ENCODE measurements around the gene MEIOSIN.
"Not testable (repeated sequence)": the region's sequence is repeated elsewhere in the genome, so short reads cannot be mapped to it uniquely, and the experiment has no call there.

MEIOSIN gene

DNA sequence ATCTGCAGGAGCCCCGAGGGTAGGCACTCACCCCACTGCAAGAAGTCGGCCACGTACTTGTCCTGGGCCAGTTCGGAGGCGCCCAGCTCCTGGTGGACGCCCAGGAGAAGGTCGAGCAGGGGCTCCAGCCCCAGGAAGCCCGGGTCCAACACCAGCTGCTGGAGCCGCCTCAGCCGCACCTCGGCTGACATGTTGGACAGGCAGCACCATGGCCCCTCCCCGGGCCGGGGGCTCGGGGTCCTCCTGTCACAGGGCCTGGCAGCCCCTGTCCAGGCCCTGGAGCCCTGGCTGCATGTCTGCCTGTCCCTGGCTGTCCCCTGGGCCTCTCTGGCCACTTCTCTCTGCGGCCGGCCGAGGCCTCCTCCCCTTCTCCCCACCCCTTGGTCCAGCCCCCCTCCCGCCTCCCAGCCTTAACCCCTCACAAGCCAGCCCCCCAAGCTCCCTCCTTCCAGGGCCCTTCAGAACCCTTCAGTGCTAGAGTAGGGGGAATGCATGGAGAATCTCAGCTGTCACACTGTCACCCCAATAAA, 49.0 kb downstream of the MEIOSIN start, which contains the start of gene DMPK:
Gene DMPK (minus strand): TSS at position 329 of the 530 bp plus-strand sequence. CDS start 138 bp downstream, at position 191.
- no peak for DNase-seq

DNA sequence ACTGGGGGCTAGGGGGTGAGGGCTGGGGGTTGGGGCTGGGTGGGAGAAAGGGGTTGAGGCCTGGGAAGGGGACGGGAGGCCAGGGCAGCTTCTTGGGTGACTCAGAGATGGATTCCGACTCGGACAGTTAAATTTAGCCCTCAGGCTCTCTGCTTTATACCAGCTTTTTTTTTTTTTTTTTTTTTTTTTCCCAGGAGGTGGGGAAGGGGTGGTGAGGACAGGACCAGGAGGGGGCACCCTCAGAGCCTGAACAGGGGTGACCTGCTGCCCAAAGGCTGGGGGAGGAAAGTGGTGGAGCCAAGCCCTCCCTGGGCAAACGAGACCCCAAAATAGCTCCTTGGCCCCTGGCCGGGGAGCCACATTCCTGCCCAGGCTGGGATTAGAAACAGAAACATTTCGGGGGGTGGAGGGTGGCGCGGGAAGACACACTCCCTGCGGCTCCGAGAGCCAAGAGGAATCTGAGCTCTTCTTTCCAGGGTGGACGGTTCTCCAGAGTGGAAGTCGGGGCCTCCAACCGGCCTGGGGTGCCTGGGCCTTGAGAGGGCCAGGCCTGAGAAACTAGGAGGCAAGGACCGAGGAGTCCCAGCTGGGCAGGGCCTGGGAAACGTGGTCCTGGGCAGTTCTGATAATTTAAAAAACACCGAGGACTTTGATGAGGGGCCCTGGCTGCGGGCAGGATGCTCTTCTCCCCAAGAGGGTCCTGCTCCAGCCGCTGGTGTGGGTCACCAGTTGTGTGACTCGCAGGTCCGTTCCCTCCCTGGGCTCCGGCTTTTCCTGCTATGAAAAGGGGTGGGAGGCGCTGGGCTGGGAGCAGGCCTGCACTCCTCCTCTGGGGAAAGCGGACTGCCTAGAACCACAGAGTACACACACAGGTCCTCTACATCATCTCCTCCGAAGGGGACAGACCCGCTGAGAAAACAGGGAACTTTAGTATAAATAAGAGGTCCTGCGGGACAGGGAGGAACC, 49.9 kb downstream of the MEIOSIN start:
- DNase-seq = no peak

DNA sequence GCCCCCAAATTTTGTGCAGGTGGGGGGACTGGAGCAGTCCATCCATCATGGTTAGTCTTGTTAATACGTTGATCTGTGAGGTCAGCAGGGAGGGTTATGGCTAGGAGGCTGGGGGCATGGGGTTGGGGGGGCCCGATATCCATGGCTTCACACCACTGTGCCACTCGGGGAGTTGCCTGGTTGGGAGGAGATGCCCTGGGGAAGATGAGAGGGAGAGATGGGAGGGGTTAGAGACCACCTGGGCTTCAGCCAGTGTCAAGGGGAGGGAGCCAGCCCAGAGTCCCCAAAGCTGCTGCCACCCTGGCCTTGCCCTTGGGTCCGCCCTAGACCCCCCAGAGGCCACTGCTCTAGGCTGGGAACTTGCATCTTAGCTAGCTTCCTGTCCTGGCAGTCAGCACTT, 50.9 kb downstream of the MEIOSIN start:
- DNase-seq = no peak

DNA sequence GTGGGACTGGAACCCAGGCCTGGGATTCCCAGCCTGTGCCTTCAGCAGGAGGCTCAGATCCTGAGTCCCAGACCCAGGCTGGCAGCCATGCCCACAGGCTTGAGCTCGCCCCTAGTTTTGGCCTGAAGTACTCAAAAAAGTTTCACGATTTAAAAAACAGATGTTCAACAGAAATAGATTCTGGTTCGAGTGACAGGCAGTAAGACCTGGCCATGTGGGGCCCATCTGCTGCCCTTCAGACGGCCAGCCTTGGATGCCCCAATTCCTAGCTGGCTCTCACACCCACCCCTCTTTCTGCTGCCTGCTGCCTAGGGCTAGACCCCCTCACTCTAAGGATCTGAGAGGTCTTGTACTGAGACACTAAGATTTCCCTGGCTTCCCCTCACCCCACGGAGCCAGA, 51.9 kb downstream of the MEIOSIN start:
- DNase-seq = no peak

DNA sequence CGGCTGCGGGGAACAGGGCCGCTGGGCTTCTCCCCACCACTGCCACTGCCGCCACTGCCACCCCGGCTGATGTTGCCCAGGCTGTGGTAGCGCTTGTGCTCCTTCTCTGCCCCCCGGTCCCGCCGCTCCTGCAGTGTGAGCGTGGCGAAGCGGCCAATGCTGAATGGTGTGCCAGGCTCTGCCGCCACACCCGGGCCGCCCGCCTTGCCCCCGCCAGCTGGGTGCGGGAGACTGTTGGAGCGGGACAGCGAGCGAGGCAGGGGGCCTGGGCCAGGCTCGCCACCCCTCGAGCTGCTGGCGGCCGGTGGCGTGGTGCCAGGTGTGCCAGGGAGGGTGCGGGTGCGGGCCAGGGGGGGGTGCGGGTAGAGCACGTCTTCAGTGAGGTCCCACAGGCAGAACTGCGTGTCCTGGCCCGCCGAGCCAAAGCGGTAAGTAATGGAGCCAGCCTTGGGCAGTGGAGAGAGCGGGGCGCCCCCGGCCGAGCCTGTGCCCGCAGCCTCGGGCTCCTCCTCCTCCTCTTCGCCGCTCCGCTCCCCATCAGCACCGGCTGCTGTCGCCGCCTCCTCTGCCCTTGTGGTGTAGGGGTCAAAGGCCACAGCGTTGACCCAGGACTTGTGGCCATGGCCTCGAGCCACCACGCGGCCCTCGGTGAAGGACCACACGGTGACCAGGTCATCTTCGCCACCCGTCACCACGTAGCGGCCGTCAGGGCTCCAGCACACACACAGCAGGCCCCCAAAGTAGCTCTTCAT, 52.7 kb downstream of the MEIOSIN start:
- no peak for DNase-seq

DNA sequence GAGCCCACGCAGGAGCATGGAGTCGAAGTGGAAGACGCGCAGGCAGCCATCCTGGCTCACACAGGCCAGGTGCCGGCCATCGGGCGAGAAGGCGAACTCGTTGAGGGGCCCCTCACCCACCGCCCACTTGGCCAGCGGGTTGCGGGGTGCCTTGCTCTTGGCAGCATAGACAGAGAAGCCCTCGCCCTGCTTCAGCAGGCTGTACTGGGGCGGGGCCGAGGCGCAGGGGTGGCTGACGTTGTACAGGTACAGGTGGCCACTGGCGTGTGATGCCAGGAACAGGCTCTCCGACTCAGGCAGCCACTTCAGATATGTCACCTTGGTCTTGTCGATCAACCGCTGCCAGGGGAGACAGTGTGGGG, 53.3 kb downstream of the MEIOSIN start:
- DNase-seq = no peak

DNA sequence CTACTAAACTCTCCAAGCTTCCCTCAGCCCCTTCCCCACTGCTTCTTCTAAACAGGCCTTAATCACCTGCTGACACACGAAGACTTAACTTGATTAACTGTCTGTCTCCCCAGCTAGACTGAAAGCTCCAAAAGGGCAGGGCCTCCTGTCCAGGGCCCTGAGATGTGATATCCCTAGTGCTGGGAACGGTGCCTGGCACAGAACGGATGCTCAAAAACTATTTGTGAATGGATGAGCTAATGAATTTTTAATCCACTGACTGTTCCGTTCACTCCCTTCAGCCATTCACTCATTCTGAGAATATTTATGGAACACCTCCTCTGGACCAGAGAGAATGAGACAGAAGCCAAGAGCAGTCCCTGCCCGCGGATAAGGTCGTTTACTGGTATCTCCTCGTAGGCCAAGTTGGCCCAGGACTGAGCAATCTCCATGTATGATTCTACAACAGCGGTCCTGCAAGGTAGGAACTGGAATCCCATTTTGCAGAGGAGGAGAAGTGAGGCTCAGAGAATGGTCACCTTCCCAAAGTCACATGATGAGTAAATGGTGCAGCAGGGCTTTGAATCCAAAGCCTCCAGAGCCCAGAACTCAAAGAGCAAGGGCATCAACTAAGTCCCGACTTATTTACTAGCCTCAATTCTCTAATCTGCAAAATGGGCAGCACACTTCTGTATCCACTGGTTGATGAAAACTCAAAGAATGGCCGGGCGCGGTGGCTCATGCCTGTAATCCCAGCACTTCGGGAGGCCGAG, 56.0 kb downstream of the MEIOSIN start:
- DNase-seq = no peak

DNA sequence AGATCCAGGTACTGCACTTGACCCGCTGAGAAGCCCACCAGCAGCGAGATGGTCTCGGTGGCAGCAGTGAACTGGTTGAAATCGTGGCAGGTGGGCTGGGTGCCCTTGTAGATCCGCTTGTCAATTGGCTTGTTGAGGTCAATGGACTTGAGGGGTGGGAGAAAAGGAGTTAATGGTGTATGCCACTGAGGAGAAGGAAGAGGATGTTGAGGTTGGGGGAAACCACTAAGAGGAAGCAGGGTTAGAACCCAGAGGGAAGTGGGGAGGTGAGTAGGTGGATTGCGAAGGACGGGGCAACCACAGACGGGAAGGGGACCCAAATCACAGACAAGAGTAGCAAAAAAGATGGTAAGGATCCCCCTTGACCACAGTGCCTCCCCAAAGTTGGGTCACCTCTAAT, 57.7 kb downstream of the MEIOSIN start:
- no peak for DNase-seq

DNA sequence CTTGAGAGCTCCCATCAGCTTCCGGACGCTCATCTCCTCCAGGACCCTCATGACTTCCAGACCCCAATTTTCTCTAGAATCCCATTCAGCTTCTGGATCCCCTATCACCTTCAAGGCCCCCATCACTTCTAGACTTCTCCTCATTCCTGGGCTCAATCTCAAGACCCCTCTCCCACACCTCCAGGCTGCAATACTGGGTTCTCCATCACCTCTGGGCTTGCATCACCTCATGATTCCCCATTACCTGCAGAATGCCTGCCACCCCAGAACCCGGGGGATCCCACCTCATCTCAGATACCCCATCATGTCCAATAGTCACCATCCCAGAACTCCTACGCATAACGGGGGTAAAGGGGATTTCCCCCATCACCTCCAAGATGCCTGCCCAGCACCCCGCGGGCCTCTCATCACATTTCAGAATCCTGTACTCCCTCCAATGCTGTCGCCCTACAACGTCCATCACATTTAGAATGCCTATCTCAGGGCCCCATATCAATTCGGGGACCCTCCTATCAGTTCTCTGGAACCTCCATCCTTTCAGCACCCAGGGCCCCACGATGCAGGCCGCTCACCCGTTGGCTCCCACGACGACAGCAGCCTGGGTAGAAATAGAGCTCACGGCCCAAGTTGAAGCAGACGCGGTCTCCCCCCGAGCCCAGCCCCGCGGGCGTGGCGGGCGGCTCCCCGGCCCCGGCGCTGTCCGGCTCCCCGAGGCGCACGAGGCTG, 58.7 kb downstream of the MEIOSIN start:
- DNase-seq = no peak

DNA sequence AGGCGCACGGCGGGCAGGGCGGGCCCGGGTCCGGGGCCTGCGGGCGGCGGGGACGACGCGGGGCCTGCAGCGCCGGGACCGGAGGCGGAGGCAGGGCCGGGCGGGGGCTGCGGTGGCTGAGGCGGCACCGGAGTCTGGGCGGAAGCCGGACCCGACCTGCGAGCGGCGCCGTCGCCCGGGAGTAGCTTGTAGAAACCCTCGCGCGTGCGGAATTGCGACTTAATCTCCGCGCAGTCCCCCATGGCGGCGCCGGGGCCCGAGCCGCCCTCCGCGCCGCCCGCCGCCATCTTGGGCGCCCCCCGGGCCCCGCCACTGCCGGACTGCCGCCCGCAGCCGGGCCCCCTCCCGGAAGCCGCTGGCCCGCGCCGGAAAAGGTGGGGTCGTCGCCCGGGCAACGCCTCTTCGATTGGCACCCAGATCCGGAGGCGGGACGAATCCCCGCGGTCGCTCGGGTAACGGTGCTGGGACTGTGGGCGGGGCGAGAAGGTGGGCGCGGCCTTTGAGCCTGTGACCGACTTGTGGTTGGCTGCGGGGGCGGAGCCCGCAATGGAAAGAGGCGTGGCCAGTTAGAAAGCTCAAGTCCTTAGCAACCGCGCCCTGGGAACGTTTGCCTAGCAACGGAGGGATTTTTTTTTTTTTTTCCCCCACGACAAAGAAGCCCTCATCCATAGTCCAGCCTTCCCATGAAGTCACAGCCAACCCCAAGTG, 59.4 kb downstream of the MEIOSIN start, which contains the start of gene DMWD:
Gene DMWD (minus strand): TSS at position 376 of the 708 bp plus-strand sequence. CDS start 89 bp downstream, at position 287.
- peak; percentile 100 for DNase-seq

DNA sequence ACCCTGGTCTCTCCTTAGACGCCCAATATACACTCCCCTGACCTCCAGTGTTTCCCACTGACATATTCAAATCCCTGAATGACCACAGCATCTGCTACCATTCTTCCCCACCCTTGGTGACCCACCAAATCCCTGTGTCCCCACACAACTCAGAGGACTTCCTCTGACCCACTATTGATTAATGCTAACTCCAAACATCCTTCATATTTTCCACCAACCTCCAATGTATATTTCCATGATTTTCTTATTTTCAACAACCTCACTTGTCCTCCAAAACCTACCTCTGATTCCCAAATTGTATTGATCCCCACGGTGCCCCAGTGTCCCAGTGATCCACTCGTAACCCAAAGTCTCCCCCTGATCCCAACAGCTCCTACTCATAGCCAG, 59.9 kb downstream of the MEIOSIN start:
- no peak for DNase-seq

DNA sequence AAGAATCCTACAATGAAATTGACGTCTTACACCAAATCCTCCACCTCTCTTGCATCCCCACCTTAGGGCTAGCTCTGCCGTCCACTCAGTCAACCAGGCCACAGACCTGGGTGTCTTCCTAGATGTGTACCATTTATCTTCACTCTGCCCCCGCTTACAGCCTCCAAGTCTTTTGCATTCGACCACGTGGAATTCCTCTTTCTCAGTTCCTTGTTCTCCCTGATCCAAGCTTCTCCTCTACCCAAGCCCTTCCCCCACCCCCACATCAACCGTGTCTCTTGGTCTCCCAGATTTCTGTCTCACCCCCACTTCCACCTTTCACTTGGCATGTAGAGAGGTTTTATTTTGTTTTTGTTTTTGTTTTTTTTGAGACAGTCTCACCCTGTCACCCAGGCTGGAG, 60.6 kb downstream of the MEIOSIN start:
- DNase-seq = no peak

DNA sequence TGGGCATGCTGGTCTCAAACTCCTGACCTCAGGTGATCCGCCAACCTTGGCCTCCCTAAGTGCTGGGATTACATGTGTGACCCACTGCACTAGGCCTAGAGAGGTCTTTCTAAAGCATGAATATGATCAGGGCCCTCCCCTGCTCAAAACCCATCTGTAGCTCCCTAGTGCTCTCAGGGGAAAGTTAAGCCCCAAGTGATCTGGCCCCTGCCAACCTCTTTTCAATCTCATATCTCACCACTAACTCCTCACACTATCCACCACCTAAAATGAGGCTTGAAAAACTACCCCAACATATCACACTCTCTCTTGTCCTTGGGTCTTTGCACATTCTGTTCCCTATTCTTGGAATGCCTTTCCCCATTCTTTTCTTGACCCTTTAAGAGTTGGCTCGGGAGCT, 61.4 kb downstream of the MEIOSIN start:
- no peak for DNase-seq

DNA sequence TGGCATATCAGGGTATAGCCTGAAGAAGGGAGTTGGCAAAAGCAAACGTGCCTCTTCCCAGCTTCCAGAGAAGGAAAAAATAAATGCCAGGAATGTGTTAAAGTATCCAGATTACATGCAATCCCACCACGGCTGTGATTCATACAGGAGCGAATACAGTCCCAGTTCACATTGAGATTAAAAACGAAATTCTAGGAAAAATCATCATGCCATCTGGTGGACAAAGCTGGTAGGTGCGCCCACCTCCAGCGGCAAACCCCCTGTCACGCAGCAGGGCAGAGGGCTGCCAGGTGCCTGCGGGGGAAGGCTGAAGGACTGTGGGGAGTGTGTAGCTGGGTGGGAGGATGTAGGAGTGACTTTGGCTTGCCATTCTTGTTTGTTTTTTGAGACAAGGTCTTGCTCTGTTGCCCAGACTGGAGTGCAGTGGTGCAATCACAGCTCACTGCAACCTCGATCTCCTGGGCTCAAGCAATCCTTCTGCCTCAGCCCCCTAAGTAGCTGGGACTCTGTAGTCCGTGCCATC, 65.8 kb downstream of the MEIOSIN start:
- DNase-seq = peak; percentile 65

DNA sequence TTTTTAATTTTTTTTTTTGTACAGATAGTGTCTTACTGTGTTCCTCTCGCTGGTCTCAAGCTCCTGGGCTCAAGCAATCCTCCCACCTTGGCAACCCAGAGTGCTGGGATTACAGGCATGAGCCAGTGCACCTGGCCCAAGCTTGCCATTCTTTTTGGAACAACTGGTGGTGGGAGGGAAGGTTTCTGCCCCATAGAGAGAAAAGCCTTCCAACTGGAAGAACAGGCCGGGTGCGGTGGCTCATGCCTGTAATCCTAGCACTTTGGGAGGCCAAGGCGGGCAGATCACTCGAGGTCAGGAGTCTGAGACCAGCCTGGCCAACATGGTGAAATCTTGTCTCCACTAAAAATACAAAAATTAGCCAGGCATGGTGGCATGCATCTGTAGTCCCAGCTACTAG, 66.3 kb downstream of the MEIOSIN start:
- not testable (repeated sequence) for DNase-seq

DNA sequence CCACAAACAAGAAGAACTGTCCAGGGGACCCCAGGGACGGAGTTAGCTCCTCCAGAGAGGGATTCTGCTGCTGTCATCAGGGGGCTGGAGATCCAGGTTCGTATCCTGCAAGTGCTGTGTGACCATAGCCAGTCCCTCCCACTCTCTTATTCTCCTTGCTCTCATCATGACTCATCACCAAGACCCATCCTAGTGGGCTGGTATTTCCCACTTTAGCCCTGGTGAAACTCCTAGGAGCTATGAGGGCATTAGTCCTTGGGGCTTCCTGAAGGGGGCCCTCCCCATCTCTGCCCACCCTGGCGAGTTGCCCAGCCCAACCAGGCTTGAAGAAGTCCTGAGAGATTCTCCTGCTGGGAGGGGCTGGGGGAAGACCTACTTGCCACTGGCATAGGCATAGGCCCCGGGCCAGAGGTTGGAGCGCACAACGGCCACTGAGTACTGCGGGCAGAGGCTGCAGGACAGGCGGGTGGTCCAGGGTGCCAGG, 66.9 kb downstream of the MEIOSIN start:
- no peak for DNase-seq

DNA sequence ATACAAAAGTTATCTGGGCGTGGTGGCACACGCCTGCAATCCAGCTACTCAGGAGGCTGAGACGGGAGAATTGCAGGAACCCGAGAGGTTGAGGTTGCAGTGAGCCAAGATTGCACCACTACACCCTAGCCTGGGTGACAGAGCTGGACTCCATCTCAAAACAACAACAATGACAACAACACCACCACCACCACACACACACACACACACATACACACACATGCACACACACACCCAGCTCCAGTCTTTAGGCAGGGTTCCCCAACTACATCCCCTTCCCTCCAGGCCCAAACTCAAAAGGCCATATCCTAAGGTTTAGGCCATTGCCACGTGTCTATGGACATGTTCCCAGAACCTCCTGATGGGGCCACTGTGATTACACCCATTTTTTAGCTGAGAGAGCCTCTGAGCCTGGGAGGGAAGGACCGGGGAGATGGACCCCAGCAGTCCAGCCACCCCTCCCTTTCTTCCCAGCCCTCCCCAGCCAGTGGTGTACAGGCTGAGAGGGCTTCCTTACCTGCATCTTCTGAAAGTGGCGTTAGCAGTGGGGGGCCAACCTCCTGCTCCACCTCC, 68.5 kb downstream of the MEIOSIN start:
- no peak for DNase-seq

DNA sequence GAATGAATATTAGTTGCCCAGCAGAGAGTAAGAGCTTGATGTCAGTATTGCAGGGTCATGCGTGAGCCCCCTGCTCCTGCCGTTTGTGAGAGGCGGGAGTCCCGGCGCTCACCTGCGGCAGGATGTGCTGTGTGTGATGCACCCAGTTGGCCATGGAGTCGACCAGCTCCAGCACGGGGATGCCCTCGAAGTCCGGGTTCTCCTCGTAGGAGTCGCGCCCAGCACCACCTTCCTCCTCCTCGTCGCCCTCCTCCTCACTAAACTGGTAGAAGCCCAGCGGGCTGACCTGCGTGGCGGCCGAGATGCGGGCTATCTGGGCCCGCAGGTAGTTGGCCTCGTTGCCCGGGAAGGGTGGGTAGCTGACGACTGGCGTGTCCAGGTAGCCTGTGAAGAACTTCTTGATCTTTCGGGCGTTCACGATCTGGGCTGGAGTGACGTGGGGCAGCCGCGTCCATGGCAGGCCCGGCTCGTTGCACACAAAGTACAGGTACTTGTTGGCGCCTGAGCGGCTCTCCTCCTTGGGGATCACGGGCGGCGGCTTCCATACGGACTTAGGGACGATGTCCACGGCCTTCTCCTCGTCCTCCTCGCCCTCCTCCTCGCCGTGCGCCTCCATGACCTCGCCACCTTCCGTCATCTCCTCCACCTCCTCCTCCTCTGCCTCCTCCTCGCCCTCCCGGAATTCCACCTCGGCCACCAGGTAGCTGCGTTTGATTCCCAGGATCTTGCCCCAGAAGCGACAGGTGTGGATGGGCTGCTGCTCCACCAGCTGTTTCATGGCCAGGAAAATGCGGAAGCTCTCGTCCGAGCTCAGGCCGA, 71.1 kb downstream of the MEIOSIN start:
- no peak for DNase-seq

DNA sequence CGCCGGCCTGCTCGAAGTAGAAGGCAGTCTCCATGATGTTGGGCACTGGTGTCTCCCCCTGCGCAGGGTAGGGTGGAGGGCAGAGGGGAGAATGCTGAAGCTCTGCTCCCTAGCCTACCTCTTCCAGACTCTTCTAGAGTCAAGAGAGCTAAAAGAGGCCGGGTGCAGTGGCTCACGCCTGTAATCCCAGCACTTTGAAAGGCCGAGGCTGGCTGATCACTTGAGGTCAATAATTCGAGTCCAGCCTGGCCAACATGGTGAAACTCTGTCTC, 71.7 kb downstream of the MEIOSIN start:
- no peak for DNase-seq

DNA sequence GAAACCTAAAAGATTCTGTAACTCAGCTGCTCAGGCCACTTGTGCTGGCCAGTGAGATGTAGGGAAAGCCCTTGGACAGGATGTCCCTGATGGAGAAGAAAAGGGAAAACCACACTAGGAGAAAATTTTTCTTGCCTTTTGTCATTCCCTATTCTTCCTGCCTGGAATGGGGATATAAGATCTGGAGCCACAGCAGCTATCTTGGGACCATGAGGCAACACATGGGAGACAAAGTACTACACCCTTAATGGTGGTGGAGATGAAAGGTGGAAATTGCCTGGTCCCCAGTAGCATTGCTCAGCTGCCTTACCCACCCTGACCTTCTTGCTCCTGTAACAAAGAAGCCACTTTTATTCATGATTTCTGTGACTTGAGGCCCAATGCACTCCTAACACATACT, 72.5 kb downstream of the MEIOSIN start:
- DNase-seq = no peak
